ENCODE results near the gene CCDC34.

DNA sequence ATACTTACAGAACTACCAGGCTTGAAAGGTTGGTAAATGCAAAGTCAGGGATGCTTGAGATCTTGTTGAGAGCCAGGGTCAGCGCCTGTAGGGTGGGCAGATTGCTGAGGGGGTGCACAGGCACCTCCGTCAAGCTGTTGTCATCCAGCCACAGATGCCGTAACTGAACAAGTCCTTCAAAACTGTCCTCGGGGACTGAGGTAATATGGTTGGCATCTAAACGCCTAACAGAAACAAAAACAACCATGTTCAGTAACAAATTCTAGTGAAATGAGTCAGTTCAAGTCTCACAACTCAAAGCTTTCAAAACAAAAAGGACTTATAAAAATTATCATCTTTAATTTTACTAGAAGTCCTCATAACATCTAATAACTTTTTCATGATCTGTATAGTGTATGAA lies 22.2 kb upstream of the CCDC34 start:
- TF ChIP-seq GATA2 (IDR thresholded peaks at IDR 0.05; ENCODE audit: low read depth, low read length) (no peak), GATA3 (IDR thresholded peaks at IDR 0.05; ENCODE audit: low read depth, low read length) (no peak)

All from SH-SY5Y (cell line).